RPMI7951 (cell line): ENCODE measurements around the gene NAP1L4. TPM values are rescaled to one million over a fixed set of nuclear protein-coding genes. Genes with fewer than 3 reads are reported as not detected.
A peak's percentile ranks its signal among the peaks of the same experiment; 100 is the strongest.

Source experiments
- DNase-seq: peaks from one replicate; pipeline ENCODE4 v3.0.0-alpha.2; 2012; ENCODE audit warnings: low read depth
- total RNA-seq: library from RNA; depleted of rRNA; stranded (reverse); fragments of >200 nt; shearing (Covaris generic); gene quantifications from 2 replicates; pipeline ENCODE4 v1.2.3, GENCODE V29; 2014

Gene NAP1L4
- total RNA-seq, 1 experiment from 2014 or later: 81.1 TPM

- no peak for DNase-seq
These were observed 65.5 kb downstream of the NAP1L4 start for GRCh38 chr11:2926611-2927051.

- DNase-seq: no peak
These were observed 67.1 kb downstream of the NAP1L4 start for GRCh38 chr11:2924821-2925675.

- DNase-seq: peak; percentile 52
These were observed 67.7 kb downstream of the NAP1L4 start for GRCh38 chr11:2924381-2924780.

DNA sequence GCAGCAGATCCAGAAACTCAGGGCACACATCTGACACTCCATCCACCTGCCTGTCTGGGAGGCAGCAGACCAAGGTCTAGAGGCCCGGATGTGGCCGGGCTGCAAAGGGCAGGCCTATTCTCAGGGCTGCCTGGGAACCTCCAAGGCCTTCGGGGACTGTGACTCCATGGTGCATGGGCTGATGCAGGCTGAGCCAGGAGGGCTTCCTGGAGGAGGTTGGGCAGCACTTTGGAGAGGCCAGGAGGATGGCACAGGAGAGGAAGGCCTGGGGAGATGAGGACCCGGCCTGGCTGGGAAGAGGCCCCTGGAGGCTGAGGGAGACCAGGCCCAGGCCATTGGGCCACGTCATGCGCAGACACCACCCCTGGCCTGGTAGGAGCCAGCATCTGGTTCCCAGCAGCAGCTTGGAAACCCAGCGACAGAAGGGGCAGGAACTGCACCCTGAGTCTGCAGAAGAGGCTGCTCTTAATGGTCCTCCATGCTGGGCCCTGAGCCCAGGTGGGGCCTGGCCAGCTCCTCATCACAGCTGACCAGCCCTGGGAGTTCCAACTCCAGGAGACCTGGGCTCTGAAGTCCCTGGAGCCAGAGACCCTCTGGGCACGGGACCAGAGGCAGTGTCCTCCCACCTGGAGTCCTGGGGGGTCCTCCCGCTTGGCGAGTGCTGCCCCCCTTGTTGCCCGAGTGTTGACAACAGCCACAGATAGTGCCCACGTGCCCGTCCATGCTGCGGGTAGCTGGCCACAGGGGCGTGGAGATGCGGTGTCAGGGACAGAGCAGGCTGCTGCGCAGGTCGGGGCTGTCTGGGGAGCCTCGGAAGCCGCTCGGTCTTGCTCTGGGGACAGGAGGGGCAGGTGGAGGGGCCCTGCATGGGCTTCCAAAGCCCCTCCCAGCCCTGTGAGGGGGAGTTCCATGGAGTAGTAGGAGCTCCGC lies 68.4 kb downstream of the NAP1L4 start:
- DNase-seq: no peak

- no peak for DNase-seq
These were observed 69.5 kb downstream of the NAP1L4 start for GRCh38 chr11:2922655-2923054.

GRCh38 chr11:2921742-2922493 lies 70.2 kb downstream of the NAP1L4 start:
- DNase-seq: no peak

DNA sequence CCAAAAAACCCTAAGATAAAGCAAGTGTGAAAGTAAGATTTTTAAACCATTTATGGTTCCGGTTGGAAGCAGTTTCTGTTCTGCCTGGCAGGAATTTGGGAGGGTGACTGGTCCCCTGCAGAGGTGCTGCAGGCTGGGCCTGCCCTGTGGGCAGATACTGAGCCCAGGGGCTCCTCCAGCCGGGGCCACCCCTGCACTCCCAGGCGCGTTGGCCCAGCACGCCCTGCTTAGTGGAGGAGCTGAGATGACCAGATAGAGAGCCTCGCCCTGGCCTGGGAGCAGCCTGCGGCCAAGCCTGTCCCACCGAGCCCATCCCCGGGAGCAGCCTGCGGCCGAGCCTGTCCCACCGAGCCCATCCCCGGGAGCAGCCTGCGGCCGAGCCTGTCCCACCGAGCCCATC lies 70.9 kb downstream of the NAP1L4 start:
- no peak for DNase-seq

GRCh38 chr11:2920343-2920742 lies 71.8 kb downstream of the NAP1L4 start:
- no peak for DNase-seq

DNA sequence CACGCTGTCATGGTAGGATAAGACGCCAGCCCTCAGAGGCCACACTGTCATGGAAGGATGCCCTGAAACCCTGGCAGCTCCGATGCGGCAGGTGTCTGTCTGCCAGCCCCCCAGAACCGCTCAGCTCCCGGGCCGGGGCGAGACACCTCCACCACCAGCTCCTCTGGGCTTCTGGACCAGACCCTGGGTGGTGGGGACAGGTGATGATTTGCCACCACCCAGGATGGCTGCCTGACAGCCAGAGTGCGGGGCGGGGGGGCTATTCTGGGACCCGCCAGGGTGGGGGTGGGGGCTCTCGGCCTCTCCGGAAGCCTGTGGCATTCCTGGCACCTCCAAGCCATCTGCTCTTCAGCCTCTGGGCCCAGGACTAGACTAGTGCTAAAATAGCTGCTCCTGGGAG lies 72.3 kb downstream of the NAP1L4 start:
- no peak for DNase-seq

GRCh38 chr11:2919188-2919587 lies 72.9 kb downstream of the NAP1L4 start:
- DNase-seq: no peak

- DNase-seq: no peak
These were observed 74.2 kb downstream of the NAP1L4 start for GRCh38 chr11:2917842-2918490.

GRCh38 chr11:2916892-2917645 lies 75.1 kb downstream of the NAP1L4 start:
- DNase-seq: no peak

GRCh38 chr11:2916114-2916891 lies 75.8 kb downstream of the NAP1L4 start:
- no peak for DNase-seq

- DNase-seq: no peak
These were observed 76.7 kb downstream of the NAP1L4 start for GRCh38 chr11:2915473-2915872.

GRCh38 chr11:2914455-2915195 lies 77.5 kb downstream of the NAP1L4 start:
- peak; percentile 60 for DNase-seq

GRCh38 chr11:2913776-2914175 lies 78.4 kb downstream of the NAP1L4 start:
- no peak for DNase-seq

- peak; percentile 60 for DNase-seq
These were observed 79.1 kb downstream of the NAP1L4 start for GRCh38 chr11:2913019-2913431.

DNA sequence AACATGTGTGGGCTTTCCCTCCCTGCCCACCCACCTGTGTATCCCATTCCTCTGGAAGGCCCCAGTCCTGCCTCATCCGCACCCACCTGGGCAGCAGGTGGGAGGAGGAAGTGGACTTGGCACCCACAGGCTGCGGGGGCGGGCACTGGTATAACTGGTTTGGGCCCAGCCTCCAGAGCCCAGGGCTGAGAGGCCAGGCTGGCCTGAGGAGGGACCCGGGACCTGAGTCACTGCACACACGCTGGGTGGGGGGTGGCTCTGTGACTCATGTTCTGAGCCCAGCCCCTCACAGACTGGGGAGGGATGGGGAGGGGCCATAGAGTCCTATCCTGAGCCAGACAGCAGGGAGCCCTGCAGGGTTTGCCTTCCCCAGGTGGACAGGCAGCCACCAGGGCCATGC lies 79.6 kb downstream of the NAP1L4 start:
- DNase-seq: peak; percentile 87

DNA sequence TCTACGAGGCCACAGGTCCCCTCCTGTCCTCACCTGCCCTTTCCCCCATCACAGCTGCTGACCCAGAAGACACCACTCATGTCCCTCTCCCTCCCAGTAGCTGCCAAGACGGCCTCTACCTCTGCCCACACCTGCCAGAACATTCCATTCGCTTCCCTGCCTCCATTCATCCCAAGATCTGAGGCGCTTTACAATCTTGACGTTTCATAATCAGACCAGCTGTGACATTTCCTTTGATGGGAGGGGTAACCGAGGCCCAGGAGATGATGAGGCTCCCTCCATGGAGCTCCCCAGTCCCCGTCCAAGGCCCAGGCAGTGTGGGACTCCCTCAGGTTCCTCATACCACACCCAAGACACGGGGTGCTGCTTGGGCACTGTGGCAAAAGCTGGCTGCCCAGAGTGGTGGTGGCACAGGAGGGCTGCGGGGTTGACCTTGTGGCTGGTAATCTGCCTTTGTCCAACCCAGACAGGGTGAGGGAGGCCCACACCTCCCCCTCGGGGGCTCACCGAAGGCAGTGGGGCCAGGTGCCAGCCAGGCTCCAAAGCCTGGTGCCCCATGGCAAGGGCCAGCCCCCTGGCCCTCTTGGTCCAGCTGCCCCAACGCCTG lies 80.2 kb downstream of the NAP1L4 start:
- DNase-seq: no peak
